ENCODE results near the gene AKAP13.

AKAP13 gene

DNA sequence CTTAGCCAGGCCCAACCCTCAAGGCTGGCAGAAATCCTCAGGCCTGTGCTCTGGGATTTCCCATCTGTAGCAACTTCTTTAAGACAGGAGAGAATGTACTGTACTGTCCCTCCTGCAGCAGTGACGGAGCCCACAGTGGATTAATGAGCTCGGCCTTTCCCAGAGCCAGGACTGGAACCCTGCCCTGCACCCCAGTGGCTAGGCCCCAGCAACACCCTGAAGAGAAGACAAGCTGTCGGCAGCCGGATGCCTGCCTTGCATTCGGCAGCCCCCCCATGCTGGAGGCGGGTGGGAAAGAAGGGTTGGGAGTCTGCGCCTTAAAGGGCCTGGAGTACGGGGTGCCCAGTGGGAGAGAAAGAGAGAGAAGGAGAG is 382.3 kb downstream of the AKAP13 start:
- no peak for DNase-seq

DNA sequence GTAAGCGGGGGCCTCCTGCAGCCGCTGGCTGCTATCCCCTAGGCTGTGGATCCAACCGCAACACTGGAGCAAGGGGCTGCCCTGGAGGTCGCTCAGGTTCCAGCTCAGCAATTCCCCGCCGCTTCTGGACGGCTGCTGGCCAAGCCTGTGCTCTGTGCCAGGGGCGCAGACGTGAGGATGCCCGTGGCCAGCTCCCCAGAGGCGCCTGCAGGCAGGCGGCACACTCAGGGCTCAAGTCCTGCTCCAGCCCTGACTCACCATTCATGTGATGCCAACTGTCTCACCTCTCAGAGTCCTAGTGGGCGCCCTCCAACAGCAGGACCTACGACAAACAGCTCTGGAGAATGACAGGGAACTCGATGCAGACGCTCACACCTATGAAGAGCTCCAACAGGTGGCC is 382.8 kb downstream of the AKAP13 start:
- no peak for DNase-seq

DNA sequence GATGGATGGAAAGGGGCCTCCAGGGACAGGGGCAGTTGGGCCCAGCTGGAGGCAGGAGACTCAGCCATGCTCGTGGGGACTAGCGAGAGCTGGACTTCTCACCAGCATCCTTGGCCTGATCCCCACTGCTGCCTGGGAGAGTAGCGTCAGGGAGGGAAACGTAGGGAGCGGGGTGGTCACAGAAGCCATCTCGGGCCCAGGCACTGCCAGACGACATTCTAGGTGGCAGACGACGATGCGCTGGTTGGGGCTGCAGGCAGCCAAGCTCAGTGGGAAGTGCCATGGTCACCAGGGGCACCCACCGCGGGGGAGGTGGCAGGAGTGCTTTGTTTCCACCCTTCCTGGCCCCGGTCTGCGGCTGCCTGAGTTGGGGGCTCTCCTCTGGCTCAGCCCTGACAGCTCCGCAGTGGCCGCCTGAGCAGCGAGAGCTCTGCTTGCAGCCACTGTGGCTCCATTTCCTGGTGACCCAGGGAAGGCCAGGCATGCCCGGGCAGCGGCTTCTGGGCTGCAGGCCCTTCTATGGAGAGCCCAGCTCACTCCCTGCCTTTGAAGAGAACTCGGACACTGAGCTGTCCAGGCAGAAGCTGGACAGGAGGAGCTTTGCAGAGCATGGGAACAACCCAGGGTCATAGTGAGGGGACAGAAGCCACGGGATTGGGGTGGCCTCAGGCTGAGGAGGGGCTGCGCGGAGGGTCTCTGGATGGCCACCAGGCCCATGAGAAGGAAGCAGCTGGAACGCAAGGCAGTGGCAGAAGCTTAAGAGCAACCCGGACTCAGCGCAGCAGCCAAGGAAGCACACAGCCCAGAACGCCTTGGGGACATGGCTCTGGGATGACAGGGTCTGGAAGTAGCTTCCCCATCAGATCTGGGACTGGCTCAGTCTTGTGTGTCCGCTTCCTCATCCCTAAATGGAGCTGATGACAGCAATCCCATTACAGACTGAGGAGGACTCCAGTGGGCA is 383.6 kb downstream of the AKAP13 start:
- DNase-seq = no peak

DNA sequence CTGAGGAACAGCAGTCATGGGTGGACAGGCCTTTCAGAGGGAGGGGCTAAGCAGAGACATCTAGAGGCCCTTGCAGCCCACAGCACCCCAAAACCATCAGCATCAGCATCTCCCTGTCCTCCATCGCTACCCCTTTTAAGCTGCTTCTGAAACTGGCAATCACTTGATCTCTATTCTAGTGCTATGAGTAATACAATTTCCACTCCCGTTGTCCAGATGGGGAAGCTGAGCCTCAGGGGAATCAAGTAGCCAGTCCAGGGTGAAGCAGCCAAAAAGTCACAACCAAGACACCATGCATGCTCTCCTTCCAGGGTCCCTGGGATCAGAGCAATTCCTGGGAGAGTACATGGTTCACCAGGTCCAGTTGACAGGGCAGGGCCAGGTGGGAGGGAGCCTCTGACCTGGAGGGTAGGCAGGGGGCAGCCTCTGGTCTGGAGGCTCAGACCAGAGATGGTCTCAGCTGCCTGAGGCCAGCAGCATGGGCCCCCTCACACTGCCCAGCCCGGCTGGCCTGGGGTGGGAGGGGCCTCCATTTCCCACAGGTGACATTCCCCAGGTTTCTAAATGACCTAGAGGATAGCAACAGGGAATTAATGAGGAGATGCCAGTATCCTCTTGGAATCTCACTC is 384.4 kb downstream of the AKAP13 start:
- DNase-seq = no peak

DNA sequence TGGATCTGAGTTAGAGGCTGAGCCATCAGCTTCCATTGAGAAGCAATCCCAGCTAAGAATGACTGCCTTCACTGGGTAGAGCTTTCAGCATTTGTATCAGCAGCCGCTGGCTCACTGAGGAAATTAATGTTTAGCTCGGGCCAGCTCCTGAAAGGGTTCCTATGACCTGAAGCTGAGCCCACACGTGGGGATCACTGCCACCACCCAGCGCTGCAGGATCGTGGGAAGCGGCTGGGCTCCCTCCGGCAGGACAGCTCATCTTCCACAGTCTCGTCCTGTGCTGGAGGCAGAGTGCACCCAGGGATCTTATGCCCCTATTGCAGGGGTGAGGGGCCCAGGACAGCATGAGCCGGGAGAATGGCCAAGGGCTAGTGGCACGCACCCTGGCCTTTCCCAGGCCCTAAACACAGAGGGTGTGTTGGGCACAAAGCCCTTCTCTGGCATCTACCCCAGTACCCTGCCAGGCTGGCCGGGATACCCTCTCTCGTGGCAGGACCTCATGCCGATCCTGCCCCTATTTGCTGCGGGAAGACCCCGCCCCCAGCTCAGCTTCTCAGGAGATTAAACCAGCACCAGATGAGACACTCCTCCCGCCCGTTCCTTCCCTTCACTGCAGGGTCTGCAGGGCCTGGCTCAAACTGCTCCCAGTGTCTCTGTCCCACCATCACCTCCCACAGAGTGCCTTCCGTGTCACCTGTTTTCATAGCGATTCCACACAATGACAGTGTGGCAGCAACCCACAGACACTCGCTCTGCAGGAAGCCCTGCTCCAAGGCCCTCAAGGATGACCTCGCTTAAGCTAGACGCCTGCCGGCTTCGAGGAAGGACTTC is 385.8 kb downstream of the AKAP13 start:
- DNase-seq = no peak

DNA sequence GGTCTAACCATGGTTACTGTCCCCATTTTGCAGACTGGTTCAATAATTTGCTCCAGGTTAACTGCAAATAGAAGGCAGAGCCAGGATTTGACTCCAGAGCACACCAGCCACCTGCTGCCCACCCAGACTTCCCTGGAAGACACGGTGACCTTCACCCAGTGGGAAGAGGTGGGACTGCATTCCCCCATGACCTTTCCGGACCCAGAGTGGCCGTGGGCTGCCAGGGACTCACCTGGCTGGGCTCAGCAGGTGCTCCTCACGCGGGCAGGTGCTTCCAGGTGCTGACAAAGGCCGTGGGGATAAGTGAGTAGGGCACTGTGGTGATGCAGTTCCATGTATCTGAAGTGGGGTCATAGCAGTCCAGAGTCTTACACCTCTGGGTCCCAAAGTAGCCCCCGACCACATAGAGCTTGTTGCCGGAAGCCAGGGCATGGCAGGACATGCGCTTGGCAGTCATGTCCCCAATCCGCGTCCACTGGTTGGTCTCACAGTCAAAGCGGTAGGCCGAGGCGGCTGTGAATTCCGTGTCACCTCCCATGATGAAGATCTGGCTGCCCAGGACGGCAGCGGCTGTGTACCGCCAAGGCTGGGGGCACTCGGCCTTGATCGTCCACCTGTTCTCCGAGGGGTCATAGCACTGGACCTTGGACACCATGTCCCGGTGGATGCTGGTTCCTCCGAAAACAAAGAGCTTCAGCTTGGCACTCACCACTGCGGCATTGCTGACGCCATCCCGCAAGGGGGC is 387.6 kb downstream of the AKAP13 start:
- DNase-seq = no peak

DNA sequence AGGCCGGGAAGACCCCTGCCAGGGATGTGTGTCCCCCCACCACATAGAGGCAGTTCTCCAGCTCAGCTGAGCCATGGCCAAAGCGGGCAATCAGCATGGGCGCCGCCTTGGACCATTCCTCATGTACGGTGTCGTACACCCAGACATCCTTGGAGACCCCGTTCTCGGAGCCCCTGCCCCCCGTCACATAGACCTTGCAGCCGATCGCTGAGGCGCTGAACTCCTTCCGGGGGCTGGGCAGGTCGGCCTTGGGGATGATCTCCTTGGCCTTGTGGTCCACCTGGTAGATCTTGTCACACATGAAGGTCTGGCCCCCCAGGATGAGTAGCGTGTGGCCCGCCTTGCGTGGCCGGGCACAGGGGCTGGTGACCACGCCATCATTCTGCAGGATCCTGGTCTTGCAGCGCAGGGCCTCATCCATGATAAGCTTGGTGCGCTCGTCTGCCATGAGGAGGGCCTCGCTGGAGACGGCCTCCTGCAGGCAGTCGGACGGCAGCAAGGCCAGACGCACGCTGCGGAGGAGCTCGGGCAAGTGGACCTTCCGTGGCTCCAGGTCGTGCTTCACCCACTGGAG is 388.3 kb downstream of the AKAP13 start:
- DNase-seq = no peak

DNA sequence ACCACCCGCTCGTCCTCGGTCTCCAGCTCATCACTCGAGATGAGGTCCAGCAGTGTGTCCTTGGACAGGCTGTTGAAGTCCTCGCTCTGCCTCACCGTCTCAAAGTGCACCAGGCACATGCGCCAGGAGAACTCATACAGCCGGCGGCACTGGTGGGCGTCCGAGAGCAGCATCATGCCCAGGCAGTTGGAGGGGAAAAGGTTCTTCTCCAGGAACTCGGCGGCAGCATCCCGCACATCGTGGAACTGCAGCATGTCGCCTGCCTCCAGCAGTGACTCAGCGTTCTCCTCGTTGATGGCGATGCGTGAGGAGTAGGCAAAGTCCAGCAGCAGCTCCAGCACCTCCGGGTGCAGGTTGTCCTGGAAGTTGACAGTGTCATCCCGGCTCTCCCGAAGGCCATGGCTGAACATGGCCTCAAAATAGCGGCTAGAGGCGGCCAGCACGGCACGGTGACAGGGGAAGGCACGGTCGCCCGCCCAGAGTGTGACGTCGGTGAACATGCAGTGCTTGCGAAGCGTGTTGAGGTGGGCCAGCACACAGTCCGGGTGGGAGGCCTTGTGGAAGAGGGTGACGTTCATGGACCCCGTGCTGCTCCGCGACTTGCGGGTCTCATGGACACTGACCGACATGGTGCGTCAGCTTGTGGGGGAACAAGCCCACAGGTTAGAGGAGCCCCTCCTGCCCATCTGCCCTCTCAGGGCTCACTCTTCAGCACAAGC is 388.9 kb downstream of the AKAP13 start:
- DNase-seq = no peak

DNA sequence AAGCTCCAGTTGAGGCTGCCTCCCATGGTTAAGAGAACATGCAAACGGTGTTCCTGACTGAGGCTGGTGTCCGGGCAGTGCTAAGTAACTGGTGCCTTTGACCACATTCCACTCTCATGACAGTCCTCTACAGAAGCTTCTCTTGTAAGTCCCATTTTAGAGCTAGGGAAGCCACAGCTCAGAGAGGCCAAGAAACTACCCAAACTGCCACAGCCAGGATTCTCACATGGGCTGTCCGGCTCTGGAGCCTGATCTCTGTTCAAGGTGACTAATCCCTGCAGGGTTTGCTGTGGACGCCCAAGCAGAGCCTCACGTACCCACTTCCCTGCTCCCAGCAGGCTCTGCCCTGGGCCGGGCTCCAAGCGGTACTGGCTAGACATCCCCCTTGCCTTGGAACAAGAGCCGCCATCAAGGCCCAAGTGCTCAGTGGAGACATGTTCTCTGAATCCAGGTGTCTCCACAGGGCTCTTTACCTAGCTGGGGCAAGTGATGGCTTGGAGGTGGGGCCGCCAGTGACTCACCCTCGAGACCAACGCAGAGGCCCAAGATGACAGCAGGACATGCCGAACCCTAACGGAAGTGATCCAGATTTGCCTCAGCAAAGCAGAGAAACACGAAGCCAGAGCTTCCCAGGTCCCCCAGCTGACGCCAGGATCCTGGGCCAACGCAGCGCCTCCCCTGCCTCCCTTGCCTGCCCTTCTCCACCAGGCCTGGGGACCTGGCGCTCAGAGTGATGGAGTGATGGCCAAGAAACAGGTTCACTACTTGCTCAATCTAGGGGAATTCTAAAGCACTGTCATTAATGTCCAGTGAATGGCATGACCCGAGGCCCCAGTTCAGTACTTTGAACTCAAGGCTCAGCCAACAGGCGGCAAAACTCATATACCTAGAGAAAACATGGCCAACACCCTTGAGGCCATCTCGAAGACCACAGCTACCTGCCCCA is 390.0 kb downstream of the AKAP13 start:
- no peak for DNase-seq

DNA sequence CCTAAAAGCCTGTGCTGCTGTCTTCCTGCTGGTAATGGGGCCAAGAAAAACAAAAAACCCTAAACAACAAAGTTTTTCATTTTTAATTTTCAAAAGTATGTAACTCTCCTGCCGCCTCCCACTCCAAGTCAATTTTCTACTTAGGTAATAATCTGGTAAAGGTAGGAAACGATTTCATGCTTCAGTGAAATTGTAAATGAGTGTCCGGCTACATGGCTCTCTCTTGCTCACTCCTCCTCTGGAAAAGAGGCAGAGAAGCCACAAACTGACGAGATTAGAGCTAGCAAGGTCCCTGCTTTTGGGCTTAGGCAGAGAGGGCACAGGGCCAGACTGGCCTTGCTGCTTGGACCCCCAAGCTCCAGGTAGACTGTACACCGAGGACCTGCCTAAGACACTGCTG is 390.9 kb downstream of the AKAP13 start:
- DNase-seq = no peak

DNA sequence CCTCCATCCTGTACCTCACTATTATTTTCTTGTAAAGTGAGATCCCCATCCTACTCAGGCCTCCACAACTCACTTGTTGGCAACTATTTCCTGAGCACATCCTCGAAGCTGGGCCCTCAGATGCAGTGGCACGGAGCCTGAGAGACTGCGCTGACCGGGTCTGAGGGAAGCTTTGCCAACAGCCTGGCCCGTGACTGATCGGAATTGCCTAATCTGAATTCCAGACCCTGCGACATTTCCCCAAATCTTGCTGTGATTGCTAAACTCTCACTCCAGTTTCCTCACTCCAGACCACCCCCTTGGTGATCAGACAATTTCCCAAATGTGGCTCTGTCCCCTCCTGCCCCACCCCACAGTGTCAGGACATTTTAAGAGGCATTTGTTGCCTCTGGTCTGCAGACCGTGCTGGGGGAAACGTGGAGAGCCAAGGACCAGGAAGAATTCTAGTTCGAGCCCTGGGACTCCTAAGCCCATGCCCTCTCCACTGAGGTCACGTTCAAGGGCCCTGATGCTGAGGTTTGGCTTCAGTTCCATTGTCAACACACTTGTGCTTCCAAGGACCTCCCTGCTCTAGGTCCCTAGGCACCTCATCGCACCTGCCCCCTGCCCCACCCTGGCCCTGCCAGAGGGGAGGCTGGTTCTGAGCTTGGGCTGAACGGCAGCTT is 391.5 kb downstream of the AKAP13 start:
- no peak for DNase-seq

DNA sequence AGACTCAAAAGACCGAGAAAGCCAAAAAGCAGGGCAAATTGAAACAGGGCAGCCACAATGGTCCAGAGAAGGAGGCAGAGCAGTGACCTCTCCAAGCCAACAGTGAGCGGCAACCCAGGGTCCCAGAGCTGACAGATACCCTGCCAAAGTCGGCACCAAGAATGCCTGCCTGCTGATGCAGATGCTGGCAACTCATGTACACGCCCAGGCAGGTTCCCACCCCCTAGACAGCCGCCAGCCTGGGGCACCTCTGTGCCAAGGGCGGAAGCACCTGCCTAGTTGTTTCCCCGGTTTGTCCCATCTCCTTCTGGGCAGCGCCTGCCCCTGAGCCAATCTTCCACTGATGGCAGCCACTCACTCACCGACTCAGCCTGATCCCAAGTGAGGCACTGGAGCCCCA is 392.3 kb downstream of the AKAP13 start:
- DNase-seq = no peak

DNA sequence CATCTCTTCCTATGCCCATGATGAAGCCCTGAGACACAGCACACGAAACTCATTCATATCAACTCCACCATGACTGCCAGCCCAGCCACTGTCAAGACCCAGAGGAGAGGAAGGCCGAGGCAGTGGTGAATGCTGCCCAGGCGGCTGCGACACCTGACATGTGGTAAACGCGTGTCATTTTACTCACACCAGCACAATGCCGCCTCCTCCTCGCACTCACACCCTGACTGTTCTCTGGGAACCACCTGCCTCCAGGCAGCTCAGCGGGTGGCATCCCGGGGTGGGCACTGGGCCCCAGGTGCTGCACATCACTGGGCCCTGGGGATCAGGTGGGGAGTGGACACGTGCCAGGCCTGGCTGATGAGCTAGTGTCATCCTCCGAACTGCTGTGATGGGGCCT is 392.8 kb downstream of the AKAP13 start:
- no peak for DNase-seq

DNA sequence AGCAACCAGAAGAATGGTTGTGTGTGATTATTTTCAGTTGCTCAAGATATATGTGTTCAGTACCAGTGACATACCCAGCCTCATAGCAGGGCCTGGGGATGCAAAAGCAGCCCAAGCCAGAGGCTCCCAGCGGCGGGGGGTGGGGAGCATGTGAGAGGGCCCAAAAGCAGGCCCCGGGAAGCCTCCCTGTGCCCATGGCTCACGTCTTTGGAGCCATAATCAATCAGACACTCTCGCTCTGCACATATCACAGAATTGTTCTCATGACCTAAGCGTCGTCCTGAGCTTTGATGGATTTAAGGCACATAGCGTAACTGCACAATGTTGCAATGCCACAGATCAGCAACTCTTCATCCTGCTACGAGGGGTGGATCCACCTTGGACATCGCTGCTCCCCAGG is 393.6 kb downstream of the AKAP13 start:
- DNase-seq = no peak

DNA sequence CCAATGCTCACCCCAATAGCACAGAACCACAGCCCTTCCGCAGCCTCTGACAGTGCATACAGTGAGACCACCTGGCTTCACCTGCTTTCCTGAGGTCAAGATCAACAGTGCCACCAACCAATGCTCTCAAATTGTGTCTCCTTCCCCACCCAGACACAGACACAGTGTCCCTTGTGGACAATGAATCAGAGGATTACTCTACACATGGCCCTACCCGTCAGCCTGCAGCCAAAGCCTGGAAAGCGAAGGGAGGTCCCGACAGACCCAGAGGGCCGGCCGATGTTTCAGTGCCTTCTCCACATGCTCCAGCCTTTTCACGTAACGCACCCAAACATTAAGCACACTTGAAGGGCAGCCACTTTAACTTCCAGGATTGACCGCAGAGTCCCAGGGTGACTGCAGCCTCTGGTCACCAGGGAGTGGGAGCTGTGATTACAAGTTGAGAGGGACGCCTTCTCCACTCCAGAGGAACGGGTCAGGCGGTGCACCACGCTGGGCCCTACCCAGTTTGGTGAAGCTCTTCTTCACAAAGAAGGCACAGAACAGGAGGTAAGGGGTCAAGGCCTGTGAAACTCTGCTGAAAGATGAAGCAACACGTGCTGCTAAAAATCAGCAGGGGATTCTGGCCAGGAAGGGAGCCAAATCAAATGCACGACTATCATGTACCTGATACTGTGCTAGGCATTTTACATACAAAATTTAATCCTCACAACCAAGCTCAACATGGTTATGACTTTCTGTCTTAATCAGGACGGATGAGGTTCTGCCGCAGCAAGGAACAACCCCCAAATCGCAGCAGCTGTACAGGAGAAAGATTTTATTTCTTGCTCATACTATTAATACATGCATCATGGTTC is 397.1 kb downstream of the AKAP13 start:
- DNase-seq = no peak

DNA sequence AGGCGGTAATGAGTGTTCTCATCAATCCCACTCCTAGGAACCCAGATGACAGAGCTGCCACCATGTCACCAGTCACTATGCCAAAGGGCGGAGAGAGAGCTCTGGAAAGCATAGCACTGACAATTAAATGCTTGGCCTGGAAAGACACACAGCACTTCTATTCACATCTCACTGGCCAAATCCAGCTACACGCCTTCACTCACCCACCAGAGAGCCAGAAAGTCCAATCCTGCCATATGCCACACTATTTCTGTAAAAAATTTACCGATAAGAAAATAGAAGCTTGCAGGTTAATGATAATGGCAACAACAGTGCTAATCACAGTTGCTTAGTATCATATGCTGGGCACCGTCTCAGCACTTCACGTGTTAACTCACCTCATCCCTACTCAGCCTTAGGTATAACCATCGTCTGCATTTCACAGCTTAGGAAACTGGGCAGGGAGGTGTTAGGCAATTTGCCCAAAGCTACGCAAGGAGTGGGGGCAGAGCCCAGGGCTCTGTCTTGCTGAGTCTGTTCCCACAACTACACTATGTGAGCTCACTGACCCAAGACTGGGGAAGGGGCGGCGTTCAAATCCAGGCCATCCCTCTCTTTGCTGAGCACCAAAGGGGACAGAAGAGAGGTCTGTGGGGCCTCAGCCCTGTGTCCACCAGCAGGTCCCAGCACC is 397.8 kb downstream of the AKAP13 start:
- no peak for DNase-seq

DNA sequence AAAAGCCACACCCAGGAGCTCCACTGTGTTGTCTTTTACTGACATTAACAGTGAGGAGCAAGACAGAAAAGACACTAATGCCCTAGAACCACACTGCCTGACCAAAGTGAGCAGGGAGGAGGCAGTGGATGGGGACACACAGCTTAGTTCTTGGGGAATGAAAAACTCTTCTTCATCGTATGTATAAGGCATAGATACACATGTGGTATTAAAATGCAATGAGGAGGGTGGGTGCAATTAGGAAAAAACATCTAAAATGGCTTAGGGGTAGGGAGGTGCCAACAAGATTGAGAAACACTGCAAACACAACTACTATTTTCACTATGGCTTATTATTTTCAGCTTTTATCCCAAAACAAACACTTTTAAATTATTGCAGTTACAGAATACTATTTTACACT is 398.8 kb downstream of the AKAP13 start:
- no peak for DNase-seq

DNA sequence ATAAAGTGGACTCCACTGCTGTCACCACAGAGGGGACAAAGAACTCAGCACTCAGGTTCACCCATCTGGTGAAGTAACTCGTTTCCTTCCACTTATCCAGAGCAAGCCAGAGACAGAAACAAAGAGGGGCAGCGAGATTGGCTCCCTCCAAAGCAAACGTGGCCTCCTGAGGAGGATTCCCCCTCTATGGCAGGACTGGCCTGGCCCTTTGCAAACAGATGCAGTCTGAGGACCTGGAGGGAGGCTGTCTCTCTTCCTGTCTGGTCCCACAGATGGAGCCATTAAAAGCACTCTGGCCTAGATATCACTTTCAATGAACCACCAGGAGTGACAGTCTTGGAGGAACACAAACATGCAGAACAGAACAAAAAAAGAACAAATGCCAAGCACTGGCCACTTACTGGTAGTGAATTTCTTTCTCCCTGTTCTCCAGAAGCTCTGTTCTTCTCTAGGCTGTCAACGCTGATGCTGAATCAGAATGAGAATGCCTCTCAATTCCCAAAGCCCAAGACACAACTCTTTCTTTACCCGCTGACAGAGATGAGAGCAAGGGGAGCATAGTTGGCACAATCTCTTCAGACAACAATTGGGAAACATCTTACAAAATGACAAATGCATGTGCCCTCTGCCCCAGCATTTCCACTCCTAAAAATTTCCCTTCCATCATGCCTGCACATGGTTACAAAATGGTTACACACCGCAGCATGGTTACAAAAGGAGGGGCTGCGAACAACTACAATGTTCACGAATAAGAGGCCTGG is 400.0 kb downstream of the AKAP13 start:
- no peak for DNase-seq
